DOHH2 (cell line): ENCODE measurements around the gene LETMD1.

Experiments
- H3F3A ChIP-seq: fragments of 200-600 bp; sonication (generic), shearing (Covaris generic); 2 replicates; pipeline ENCODE4 v1.6.0; 2016; ENCODE audit warnings: antibody characterized with exemption, mild to moderate bottlenecking; ENCODE audit not compliant: control insufficient read depth, insufficient read depth
- H3K27ac ChIP-seq: fragments of 200-600 bp; sonication (generic); 2 replicates; pipeline ENCODE4 v1.5.1; 2014; ENCODE audit warnings: low read depth, mild to moderate bottlenecking, low read length, moderate library complexity
- H3K27me3 ChIP-seq: fragments of 200-600 bp; sonication (generic); 2 replicates; pipeline ENCODE4 v1.6.1; 2014; ENCODE audit warnings: mild to moderate bottlenecking, low read length, mixed read lengths; ENCODE audit not compliant: control insufficient read depth
- H3K36me3 ChIP-seq: fragments of 200-600 bp; sonication (generic); 2 replicates; pipeline ENCODE4 v1.6.1; 2014; ENCODE audit warnings: mild to moderate bottlenecking, low read length, moderate library complexity, mixed read lengths; ENCODE audit not compliant: control insufficient read depth
- H3K4me1 ChIP-seq: fragments of 200-600 bp; sonication (generic); 2 replicates; pipeline ENCODE4 v1.6.1; 2014; ENCODE audit warnings: mild to moderate bottlenecking, low read length, mixed read lengths; ENCODE audit not compliant: control insufficient read depth
- H3K4me2 ChIP-seq: fragments of 200-600 bp; sonication (generic); 2 replicates; pipeline ENCODE4 v1.6.0; 2014; ENCODE audit warnings: mild to moderate bottlenecking, low read length, moderate library complexity
- H3K4me3 ChIP-seq: fragments of 200-600 bp; sonication (generic); 2 replicates; pipeline ENCODE4 v1.5.1; 2014; ENCODE audit warnings: mild to moderate bottlenecking, low read length, mixed read lengths
- H3K79me2 ChIP-seq: fragments of 200-600 bp; sonication (generic); 2 replicates; pipeline ENCODE4 v1.6.1; 2014; ENCODE audit warnings: mild to moderate bottlenecking, low read length, mixed read lengths; ENCODE audit not compliant: control insufficient read depth
- H3K9me2 ChIP-seq: fragments of 200-600 bp; sonication (generic); replicated peaks from 2 replicates; pipeline ENCODE4 v1.6.1; 2014; ENCODE audit warnings: mild to moderate bottlenecking, low read length, mixed read lengths; ENCODE audit not compliant: control insufficient read depth
- H3K9me3 ChIP-seq: fragments of 200-600 bp; sonication (generic); 2 replicates; pipeline ENCODE4 v1.6.1; 2014; ENCODE audit warnings: antibody characterized with exemption, low read length, mixed read lengths; ENCODE audit not compliant: control insufficient read depth, insufficient read depth
- H4K20me1 ChIP-seq: fragments of 200-600 bp; sonication (generic); 2 replicates; pipeline ENCODE4 v1.6.0; 2014; ENCODE audit warnings: low read depth, mild to moderate bottlenecking, antibody characterized with exemption, low read length, moderate library complexity; ENCODE audit not compliant: control insufficient read depth, insufficient read depth
- EZH2phosphoT487 ChIP-seq: fragments of 200-600 bp; sonication (generic); IDR thresholded peaks from 2 replicates; pipeline ENCODE4 v1.6.1; 2017; ENCODE audit warnings: borderline replicate concordance, mild to moderate bottlenecking, antibody characterized with exemption, low read length, moderate library complexity, mixed read lengths
- TF ChIP-seq, protein P1 (sequence below): fragments of 200-600 bp; sonication (generic); IDR thresholded peaks from one replicate; pipeline ENCODE4 v1.5.1; 2014; ENCODE audit warnings: antibody characterized with exemption, mild to moderate bottlenecking, low read depth, low read length; ENCODE audit not compliant: poor library complexity, severe bottlenecking

LETMD1 gene

DNA sequence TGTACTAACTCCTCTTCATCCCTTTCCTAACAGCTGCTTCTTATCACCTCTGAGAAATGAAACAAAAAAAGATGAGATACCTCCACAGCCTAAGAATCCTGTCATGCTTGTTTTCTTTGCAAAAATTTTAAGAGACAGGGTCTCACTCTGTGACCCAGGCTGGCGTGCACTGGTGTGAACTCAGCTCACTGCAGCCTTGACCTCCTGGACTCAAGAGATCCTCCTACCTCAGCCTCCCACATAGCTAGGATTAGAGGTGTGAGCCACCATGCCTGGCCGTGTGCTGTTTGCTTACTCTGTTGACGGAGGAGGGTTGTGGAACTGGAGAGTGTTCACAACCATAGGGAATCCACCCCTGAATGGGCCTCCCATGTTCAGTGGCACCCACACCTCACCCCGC, 19.1 kb downstream of the LETMD1 start:
- H3K9me3 ChIP-seq = no peaks in the 10 kb centered on the region
- no peaks in the 10 kb centered on the region for H3K79me2 ChIP-seq
- no peak overlapping the region for H3K27ac ChIP-seq
- no peak overlapping the region for H3K4me3 ChIP-seq
- H3K36me3 ChIP-seq = peaks cover 18% of the 10 kb centered on the region
- H4K20me1 ChIP-seq = no peaks in the 10 kb centered on the region
- H3K9me2 ChIP-seq = no peaks in the 10 kb centered on the region
- H3F3A ChIP-seq = peaks cover 3% of the 10 kb centered on the region; the same call in 1 of the 2 replicates
- H3K4me1 ChIP-seq = no peaks in the 10 kb centered on the region
- no peak overlapping the region for H3K4me2 ChIP-seq
- H3K27me3 ChIP-seq = no peaks in the 10 kb centered on the region
- TF ChIP-seq, protein P1, sequence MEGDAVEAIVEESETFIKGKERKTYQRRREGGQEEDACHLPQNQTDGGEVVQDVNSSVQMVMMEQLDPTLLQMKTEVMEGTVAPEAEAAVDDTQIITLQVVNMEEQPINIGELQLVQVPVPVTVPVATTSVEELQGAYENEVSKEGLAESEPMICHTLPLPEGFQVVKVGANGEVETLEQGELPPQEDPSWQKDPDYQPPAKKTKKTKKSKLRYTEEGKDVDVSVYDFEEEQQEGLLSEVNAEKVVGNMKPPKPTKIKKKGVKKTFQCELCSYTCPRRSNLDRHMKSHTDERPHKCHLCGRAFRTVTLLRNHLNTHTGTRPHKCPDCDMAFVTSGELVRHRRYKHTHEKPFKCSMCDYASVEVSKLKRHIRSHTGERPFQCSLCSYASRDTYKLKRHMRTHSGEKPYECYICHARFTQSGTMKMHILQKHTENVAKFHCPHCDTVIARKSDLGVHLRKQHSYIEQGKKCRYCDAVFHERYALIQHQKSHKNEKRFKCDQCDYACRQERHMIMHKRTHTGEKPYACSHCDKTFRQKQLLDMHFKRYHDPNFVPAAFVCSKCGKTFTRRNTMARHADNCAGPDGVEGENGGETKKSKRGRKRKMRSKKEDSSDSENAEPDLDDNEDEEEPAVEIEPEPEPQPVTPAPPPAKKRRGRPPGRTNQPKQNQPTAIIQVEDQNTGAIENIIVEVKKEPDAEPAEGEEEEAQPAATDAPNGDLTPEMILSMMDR = no peak
- no peak for TF ChIP-seq EZH2phosphoT487

DNA sequence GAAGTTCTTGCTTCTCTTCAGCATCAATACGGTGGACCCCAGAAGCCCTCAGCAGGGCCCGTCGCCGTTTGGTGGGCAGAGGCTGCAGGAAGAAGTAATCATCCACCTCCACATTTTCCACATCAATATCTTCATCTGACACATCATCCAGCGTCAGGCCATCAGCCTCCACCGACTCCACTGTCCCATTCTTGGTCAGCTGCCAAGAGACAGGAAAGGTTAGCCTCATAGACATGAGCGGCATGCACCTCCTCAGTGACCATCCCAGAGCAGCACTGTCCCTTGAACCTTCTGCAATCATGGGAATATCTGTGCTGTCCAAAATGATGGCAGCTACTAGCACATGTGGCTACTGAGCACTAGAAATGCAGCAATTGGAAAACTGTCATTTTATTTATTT, 19.6 kb downstream of the LETMD1 start:
- Histone ChIP-seq H3K27ac (no peak overlapping the region), H3F3A (no peaks in the 10 kb centered on the region; the same call in 1 of the 2 replicates), H3K9me2 (no peaks in the 10 kb centered on the region), H4K20me1 (no peaks in the 10 kb centered on the region), H3K4me1 (no peaks in the 10 kb centered on the region), H3K36me3 (peaks cover 13% of the 10 kb centered on the region), H3K9me3 (no peaks in the 10 kb centered on the region), H3K4me2 (no peak overlapping the region), H3K4me3 (no peak overlapping the region), H3K79me2 (no peaks in the 10 kb centered on the region), H3K27me3 (no peaks in the 10 kb centered on the region)
- TF ChIP-seq, protein P1 = no peak
- TF ChIP-seq EZH2phosphoT487 = no peak

DNA sequence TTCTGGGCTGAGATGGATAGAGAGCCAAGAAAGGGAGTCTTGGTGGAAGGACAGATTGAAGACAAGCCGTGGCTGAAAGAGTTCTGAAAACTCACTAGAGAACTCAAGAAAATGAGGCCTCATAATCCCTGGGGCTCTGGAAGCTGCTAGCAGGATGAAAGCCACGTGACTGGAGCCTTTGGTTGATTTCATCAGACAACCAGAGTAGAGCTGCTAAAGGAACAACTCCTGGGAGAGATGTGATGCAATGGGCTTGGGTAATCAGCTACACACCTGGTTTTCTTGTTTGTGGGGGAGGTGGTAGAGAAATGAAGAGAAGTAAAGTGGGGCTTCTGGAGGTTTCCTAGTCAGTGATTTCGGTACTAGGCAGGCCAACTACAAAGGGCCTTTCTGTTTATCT, 21.9 kb downstream of the LETMD1 start:
- H3K36me3 ChIP-seq = peaks cover 6% of the 10 kb centered on the region
- no peaks in the 10 kb centered on the region for H3K79me2 ChIP-seq
- H3K4me3 ChIP-seq = no peak overlapping the region
- no peaks in the 10 kb centered on the region for H3K27me3 ChIP-seq
- no peak for TF ChIP-seq EZH2phosphoT487
- TF ChIP-seq, protein P1 = no peak
- H4K20me1 ChIP-seq = no peaks in the 10 kb centered on the region
- no peaks in the 10 kb centered on the region for H3K9me3 ChIP-seq
- H3K4me2 ChIP-seq = no peak overlapping the region
- no peak overlapping the region for H3K27ac ChIP-seq
- no peaks in the 10 kb centered on the region for H3K9me2 ChIP-seq
- no peaks in the 10 kb centered on the region for H3F3A ChIP-seq
- H3K4me1 ChIP-seq = no peaks in the 10 kb centered on the region
